ENCODE measurements around the gene STIP1. TPM values are rescaled to one million over a fixed set of nuclear protein-coding genes. Genes with fewer than 3 reads are reported as not detected.

The STIP1 gene
- total and polyA plus RNA-seq, 9 of the 15 experiments (the other 6 are each of a cell fraction or from before 2014, with no cell fraction given), result 58.1 to 465 (median 346) TPM

GRCh38 chr11:64136765-64137441, 49.1 kb upstream of the STIP1 start (continued):
- TF ChIP-seq RBM22 (IDR thresholded peaks at IDR 0.05; ENCODE audit: low read depth, low read length, poor library complexity, severe bottlenecking) (no peak), ARID1B (IDR thresholded peaks at IDR 0.05) (no peak), BRF1 (IDR thresholded peaks at IDR 0.05; ENCODE audit: borderline replicate concordance, extremely low read depth, insufficient read length) (no peak), MCM2 (IDR thresholded peaks at IDR 0.05; ENCODE audit: low read depth) (no peak), TFAP4 (CRISPR knock-in tag; IDR thresholded peaks at IDR 0.05; ENCODE audit: borderline replicate concordance) (no peak), BMI1 (IDR thresholded peaks at IDR 0.05; ENCODE audit: low read length) (no peak), U2AF2 (optimal IDR thresholded peaks at IDR 0.05; ENCODE audit: low read depth, low read length) (no peak), ETV5 (CRISPR knock-in tag; IDR thresholded peaks at IDR 0.05; ENCODE audit: low read depth) (no peak)

DNA sequence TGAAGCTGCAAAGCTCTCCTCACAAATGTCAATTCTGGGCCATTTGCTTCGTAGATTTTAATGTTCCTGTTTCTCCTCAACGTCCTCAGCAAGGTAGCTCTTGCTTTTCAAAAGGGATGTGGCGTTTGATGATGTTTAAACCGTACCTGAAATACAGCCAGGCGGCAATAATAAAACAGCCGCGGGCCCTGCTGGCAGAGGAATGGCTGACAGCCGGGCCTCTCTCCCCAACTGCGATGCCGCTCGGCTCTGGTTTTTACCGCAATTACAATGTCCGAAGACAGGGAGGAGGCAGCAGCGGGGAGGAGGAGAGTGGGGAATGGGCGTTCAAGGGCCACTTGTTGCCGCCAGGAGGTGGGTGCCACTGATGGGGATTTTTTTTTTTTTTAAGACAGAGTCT, 47.6 kb upstream of the STIP1 start:
- CTCF ChIA-PET (ENCODE audit: low intra/inter-chr PET ratio), result no interaction called here
- Histone ChIP-seq H3K9me3 (replicated peaks; ENCODE audit: control insufficient read depth, insufficient read depth, low read depth, low read length) (no peaks in the 10 kb centered on the region), H2AFZ (ENCODE audit: low read depth, low read length) (no peak overlapping the region), H3K9ac (ENCODE audit: insufficient read depth in 1 of 2, low read depth in 2 of 2, low read length in 2 of 2) (0 out of 4 replicates have a peak overlapping the region, but pooled peaks of 1 of the 2 experiments have one; percentile 23), H3K27me3 (ENCODE audit: control insufficient read depth in 2 of 2, insufficient read depth in 2 of 2, low read length in 2 of 2) (no peaks in the 10 kb centered on the region), H3K36me3 (ENCODE audit: control insufficient read depth, insufficient read depth, low read length) (no peaks in the 10 kb centered on the region; the same call in 2 of the 3 replicates), H3K27ac (ENCODE audit: extremely low read depth, low read depth, low read length) (no peak overlapping the region), H4K20me1 (replicated peaks; ENCODE audit: control insufficient read depth, insufficient read depth, low read length) (peaks cover 35% of the 10 kb centered on the region), H3K4me3 (no peak overlapping the region), H3K4me2 (ENCODE audit: insufficient read depth, low read length) (no peak overlapping the region), H3K9me1 (ENCODE audit: control insufficient read depth, insufficient read depth, low read length) (peaks cover 4% of the 10 kb centered on the region), H3K79me2 (ENCODE audit: control insufficient read depth, insufficient read depth, low read length) (no peaks in the 10 kb centered on the region), H3K4me1 (replicated peaks in 1 of 2; ENCODE audit: control insufficient read depth in 2 of 2, insufficient read depth in 2 of 2, low read length in 2 of 2) (peaks cover 0 to 32% of the 10 kb centered on the region in 2 experiments; a peak in 1 of 5 replicates)
- no peak for ATAC-seq
- WGBS (ENCODE audit: insufficient coverage, low coverage, missing lambda C conversion rate), result 75% methylated on average over 10 of the region's 16 CpGs
- in situ Hi-C loops (cut with MboI), result no loop called here
- BruUV-seq (replicated peaks), result no TSS peak
- no peak for FAIRE-seq
- no peak for DNase-seq (ENCODE audit: extremely low read depth in 1 of 4, low spot score in 3 of 4)
- POLR2A ChIA-PET, result no interaction called here
- intact Hi-C loops (cut with micrococcal nuclease), result no loop called here
- TF ChIP-seq REST (IDR thresholded peaks at IDR 0.05; ENCODE audit: borderline replicate concordance), result no peak
- no peak for TF ChIP-seq REST (CRISPR knock-in tag; IDR thresholded peaks at IDR 0.05; ENCODE audit: low read depth)
